ENCODE results near the gene EPB41L3.
"Not testable (repeated sequence)": the region's sequence is repeated elsewhere in the genome, so short reads cannot be mapped to it uniquely, and the experiment has no call there.

Gene EPB41L3

GRCh38 chr18:5496305-5496704, 47.5 kb downstream of the EPB41L3 start:
- DNase-seq (ENCODE audit: low spot score), result no peak

GRCh38 chr18:5490753-5491480, 52.9 kb downstream of the EPB41L3 start:
- no peak for DNase-seq (ENCODE audit: low spot score)

DNA sequence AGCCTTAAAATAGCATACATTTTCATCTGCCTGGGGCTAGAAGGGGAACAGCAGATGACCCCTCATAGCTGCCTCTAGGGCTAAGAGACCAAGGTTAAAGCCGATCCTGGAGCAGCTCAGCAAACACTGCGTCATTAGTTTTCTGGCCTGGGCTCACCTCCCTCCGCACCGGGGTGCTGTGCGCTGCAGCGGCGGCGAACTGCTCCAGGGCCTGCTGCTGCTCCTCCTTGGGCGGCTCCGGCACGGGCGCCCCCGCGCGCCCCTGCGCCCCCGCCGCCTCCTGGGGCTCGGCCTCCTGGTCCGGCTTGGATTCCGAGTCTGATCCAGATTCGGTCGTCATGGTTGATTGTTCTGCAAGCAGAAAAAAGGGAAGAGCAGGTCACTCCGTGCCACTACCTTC, 55.0 kb downstream of the EPB41L3 start:
- DNase-seq (ENCODE audit: low spot score), result no peak

GRCh38 chr18:5488044-5488443, 55.8 kb downstream of the EPB41L3 start:
- DNase-seq (ENCODE audit: low spot score), result not testable (repeated sequence)

- no peak for DNase-seq (ENCODE audit: low spot score)
Observed at GRCh38 chr18:5484526-5484925, 59.3 kb downstream of the EPB41L3 start.

DNA sequence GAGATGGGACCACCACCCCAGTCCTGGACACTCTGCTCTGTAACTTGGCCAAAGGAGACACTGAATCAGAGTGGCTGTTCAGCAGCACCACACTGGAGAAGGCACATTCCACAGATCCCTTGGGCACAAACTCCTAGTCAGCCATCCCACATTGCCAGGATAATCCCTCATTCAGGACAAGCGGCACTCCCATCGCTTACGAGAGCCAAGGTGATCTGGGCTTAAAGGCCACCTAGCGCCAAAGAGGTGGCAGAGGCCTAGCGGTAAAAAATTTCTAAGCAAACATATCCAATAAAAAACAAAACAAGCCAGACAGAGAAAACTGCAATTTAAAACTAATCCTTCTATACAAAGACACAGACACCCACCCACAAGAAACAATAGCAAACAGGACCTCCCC, 62.2 kb downstream of the EPB41L3 start:
- no peak for DNase-seq (ENCODE audit: low spot score)

- DNase-seq (ENCODE audit: low spot score), result no peak
Observed at GRCh38 chr18:5478261-5478660, 65.5 kb downstream of the EPB41L3 start.

DNA sequence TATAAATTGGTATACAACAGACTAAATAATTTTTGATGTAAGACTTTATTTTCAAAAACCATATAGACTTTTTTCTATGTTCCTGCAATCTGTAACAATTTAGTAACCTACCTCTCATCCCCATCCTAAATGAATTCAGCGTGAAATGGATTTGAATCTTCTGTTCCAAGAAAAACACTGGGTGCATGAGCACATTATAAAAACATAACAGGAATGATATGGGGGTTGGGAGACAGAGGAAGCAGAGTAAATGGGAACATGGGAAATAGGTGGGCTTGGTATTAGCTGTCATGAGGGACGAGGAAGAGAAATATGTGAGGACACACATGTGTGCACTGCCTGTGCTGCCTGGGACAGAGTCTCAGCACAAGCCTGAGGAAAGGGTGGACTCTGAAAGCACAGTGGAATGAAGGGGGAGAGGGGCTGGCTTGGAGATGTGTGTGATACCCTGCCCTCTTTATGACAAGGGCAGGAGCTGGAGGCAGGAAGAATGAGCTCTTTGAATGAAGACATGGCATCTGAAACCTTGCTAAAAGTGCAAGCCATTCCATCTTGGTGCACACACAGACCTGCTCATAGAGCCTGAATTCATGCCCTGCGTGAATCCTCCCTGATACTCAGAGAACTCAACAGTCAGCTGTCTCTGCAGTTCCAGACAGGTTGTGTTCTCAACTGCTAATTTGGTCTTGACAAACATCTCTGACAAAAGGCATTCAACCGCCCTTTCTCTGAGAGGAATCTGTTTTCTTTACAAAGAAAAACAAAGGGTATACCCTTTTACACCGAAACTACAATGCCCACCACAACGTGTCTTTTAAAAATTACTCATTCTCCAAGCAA, 66.6 kb downstream of the EPB41L3 start:
- no peak for DNase-seq (ENCODE audit: low spot score)

DNA sequence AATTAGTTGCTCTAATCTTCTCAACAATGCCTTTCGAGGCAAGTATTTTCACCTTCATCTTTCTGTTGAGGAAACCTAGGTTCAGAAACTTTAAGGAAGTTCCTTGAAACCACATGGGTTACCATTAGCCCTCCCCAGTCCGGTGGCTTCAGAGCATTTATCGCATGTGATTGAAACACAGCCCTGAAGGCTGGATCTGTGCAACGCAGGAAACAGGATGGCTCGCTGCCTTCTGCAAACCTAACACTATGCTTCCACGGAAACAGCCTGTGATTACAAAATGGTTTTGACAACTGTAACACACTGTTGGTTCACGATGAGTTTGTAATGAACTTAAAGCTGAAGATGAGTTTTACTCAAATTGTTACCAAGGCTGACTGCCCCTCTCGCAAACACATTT, 68.5 kb downstream of the EPB41L3 start:
- DNase-seq (ENCODE audit: low spot score), result no peak

DNA sequence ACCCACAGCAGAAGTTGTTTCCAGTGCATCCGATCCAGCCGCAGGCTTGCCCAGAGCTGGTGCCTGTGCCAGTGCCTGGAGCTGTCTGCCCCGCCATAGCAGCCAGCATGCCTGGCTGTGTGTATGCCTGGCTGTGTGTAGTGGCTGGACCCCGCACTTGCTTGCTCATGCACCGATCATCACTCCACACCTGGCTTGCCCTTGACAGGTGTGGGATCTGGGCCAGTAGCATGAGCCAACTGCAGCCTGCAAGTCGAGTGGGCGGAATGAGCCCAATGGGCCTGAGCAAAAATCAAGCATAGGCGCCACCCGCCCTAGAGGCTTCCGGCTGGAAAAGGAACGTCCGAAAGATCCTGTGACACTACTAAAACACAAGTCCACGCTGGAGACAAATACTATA, 74.5 kb downstream of the EPB41L3 start:
- no peak for DNase-seq (ENCODE audit: low spot score)

DNA sequence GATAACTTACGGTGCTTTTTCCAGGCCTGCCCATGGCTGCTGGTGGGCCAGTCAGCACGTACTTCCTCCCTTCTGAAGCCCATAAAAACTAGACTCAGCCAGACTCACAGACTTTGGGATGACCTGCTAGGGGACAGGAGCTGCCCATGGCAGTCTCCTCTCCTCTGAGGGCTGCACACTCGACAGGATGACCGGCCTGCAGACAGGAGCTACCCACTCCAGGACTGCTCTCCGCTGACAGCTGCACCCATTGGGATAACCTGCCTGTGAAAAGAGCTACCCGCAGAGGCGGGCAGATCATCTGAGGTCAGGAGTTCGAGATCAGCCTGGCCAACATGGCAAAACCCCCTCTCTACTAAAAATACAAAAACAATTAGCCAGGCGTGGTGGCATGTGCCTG, 75.4 kb downstream of the EPB41L3 start:
- DNase-seq (ENCODE audit: low spot score), result no peak

DNA sequence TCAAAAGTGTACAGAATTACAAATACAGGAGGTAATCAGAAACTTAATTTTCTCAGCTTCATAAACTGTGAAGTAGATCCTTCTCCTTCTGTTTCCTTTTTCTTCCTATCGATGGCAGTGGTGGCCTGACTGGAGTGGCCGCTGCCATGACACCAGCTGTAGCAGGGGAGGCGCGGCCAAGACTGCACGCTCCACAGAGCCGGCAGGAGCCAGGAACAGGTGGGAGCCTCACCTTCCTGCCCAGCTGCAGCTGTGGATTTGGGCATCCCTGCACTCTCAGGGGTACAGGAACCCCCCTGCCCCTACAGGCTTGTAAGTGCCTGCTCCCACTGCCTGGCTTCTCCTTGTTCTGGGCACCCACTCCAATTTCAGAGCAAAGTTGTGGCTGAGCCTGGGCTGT, 76.1 kb downstream of the EPB41L3 start:
- DNase-seq (ENCODE audit: low spot score), result no peak

DNA sequence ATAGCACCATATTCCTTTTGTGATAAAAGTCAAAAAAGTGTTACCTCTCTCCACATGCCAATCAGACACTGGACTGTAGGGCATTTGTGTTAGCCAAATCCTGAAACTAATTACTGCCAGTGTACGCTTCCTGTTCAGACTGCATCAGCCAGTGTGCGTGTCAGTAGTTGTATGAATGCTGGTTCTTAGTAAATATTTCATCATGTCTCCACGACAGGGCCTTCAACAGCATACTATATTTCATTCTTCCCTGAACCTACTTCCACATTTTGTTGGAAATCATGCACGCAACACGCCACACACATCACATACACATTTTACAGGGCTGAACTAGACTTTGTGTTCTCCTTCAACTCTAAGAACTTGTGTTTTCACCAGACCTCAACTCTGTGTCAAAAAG, 77.5 kb downstream of the EPB41L3 start:
- DNase-seq (ENCODE audit: low spot score), result peak; percentile 23

- DNase-seq (ENCODE audit: low spot score), result peak; percentile 30
Observed at GRCh38 chr18:5464251-5464650, 79.5 kb downstream of the EPB41L3 start.

DNA sequence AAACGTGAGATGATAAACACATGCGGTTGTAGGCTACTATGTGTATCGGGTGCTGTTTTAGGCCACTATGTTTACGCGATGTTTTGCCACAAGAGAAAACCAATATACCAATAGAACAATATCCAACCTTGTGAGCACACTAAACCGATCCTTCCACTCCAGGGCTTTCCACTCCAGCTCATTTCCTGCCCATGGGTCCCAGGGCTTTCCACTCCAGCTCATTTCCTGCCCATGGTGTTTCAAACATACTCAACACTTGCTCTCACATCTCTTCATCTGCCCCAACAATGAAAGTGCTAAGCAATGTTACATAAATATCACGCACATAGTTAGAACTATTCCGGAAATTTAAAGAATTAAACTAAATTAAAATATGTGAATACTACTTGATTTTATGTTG, 80.0 kb downstream of the EPB41L3 start:
- no peak for DNase-seq (ENCODE audit: low spot score)

GRCh38 chr18:5463390-5463789, 80.4 kb downstream of the EPB41L3 start:
- peak; percentile 84 for DNase-seq (ENCODE audit: low spot score)

GRCh38 chr18:5462227-5462626, 81.6 kb downstream of the EPB41L3 start:
- DNase-seq (ENCODE audit: low spot score), result no peak

- DNase-seq (ENCODE audit: low spot score), result peak; percentile 15
Observed at GRCh38 chr18:5461041-5461440, 82.8 kb downstream of the EPB41L3 start.

DNA sequence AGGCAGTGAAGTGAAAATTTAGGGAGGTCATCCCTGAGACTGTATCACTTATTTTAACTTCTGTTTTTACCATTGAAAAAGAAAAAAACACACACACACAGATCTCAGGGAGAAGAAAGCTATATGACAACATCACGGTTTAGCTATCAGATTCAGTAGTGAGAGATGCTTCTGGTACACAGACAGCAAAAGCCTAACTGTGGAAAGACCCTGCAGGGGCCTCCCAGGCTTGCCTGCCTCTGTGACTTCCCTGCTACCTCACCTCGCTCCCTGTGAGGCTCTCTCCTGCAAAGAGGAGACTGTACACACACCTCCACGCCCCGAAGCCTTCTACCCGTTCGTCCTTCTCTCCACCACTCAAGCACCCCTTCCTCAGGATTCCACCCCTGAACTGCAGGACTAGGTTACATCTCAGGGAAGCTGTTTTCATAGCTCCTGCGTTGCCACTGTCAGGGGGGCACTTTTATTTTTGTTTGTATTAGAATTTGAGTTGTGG, 86.3 kb downstream of the EPB41L3 start:
- DNase-seq (ENCODE audit: low spot score), result no peak

DNA sequence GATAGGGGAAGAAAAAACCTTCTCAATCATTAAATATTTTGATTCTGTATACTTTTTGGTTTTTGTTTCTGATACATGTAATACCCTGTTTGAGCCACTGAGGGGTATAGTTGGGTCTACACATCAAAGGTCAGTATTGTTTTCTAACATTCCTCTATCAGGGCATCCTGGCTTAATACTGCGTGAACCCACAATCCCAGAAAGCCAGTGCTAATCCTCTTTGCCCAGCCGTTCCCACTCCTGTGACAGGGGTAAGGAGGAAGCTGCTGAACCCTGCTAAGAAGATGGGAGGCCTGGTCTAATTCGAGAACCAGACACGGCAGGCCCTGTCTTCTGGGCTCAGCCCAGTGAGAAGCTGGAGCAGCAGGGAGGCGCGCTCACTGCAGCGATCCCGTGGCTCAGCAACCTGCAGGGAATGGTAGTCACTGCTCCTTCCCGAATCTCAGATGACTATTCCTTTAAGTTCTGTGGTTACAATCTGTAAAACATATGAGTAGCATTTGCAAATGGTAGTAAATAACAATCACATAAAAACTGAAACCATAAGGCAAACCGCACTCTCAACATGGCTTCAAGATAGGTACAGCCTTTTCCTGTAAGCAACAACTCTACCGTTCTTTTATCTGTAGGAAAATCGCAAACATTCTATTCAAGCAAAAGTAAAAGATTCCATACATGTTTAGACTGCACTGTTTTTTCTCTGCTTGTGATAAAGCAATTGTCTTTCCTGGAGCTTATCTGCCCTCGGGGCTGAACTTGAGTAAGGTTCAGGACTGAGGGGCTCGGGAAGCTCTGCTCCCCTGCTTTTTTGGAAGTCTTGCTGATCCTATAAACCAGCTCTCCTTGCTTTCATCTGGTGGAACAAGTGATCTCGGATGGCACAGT, 87.0 kb downstream of the EPB41L3 start:
- DNase-seq (ENCODE audit: low spot score), result peak; percentile 47

- DNase-seq (ENCODE audit: low spot score), result peak; percentile 20
Observed at GRCh38 chr18:5455674-5456073, 88.1 kb downstream of the EPB41L3 start.

DNA sequence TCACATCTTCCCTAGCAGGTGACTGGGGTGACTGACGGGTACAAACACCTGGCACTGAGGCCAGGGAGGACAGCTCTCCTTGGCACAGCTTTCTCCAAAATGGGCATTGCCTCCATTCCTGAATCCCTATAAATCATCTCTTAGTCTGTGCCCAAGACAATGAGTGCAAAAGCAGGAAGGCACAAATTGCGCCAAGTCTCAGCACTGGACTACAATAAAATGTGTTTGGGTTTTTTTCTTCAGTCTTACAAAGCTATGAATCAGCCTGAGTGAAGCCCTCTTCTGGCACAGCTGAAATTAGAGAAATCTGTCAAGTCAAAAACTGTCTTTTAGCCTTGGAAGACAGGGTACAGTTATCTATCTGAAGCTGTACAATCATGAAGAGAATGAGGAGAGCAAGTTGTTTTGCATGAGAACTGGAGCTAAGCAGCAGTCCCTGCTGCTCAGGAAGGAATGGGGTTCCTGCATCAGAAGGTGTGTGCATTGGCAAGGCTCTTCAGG, 90.8 kb downstream of the EPB41L3 start:
- DNase-seq (ENCODE audit: low spot score), result peak; percentile 11
